Activated T-helper 2 cell treated with anti-CD3 and anti-CD28 coated beads, Interferon-gamma antibody, Interleukin-2, Interleukin-4, amounts not matched to agents 10 μg/mL and 5 μg/mL and 100 μg/mL, durations not matched to agents 14 hours and 24 hours and 36 hours (primary cell): ENCODE measurements around the gene FUZ. TPM values are rescaled to one million over a fixed set of nuclear protein-coding genes. Genes with fewer than 3 reads are reported as not detected.

ENCODE experiments used
- DNase-seq: peaks from one replicate; pipeline ENCODE4 v3.0.0; 2021; ENCODE audit warnings: low spot score
- H3K27ac Mint-ChIP-seq: one replicate; pipeline ENCODE4 v1.8.0; 2021; ENCODE audit warnings: mixed read lengths
- H3K27me3 Mint-ChIP-seq: one replicate; pipeline ENCODE4 v1.8.0; 2021; ENCODE audit warnings: low read depth, mixed read lengths
- H3K36me3 Mint-ChIP-seq: one replicate; pipeline ENCODE4 v1.8.0; 2021; ENCODE audit warnings: low read depth, mixed read lengths
- H3K4me1 Mint-ChIP-seq: one replicate; pipeline ENCODE4 v1.8.0; 2021; ENCODE audit warnings: low read depth, mixed read lengths
- H3K4me3 Mint-ChIP-seq: one replicate; pipeline ENCODE4 v1.8.0; 2021; ENCODE audit warnings: low read depth, mild to moderate bottlenecking, moderate library complexity, mixed read lengths
- H3K9me3 Mint-ChIP-seq: one replicate; pipeline ENCODE4 v1.8.0; 2021; ENCODE audit warnings: mixed read lengths
- intact Hi-C: fragments of 100-400 bp; cut with micrococcal nuclease; formaldehyde crosslinking; loops from one replicate; pipeline ENCODE4 v1.15.1; 2023
- total RNA-seq: library from RNA; stranded (reverse); gene quantifications from 2 replicates; pipeline ENCODE4 v1.2.3, GENCODE V29; 2022

FUZ gene
- total RNA-seq, 1 donor from 2014 or later: 13.6 TPM

DNA sequence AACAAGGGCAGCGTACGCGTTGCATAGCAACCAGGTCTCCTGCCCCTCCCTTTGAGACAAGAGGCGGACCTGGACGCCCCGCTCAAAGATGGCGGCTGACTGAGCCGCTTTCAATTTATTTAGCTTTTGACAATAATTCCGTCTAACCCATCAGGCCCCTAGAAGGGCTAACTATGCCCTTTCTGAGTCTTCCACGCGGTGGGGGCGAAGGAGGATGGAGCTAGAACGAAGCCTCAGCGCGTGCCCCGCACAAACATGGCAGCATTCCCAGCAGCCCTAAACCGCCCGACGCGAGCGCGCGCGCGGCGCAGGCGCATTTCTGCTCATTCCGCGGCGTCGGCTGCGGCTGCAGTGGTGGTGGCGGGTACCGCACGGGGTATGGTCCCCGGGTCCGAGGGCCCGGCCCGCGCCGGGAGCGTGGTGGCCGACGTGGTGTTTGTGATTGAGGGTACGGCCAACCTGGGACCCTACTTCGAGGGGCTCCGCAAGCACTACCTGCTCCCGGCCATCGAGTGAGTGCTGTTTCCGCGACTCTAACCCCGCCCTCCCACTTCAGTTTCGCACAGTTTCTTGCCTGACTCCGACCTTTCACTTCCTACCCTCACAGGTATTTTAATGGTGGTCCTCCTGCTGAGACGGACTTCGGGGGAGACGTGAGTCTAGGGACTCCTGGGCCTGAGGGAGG is 5.0 kb upstream of the FUZ start, which contains the start of gene MED25:
TSS of gene MED25 (plus strand) at position 326 of the 685 bp plus-strand sequence. CDS start at position 379, 53 bp downstream.
- intact Hi-C loops: loop anchor here (10.0 kb wide), 1 partner anchor 153 kb away; the partner anchor contains the start of genes BCL2L12 and IRF3
- peaks cover 12% of the 10 kb centered on the region for H3K4me1 Mint-ChIP-seq
- no peaks in the 10 kb centered on the region for H3K27me3 Mint-ChIP-seq
- no peaks in the 10 kb centered on the region for H3K9me3 Mint-ChIP-seq
- H3K36me3 Mint-ChIP-seq: peaks cover 11% of the 10 kb centered on the region
- DNase-seq: peak; percentile 89
- peak within 1 kb of the TSS; percentile 93 for H3K27ac Mint-ChIP-seq
- peak within 1 kb of the TSS; percentile 93 for H3K4me3 Mint-ChIP-seq

GRCh38 chr19:49816590-49816989 is 3.5 kb upstream of the FUZ start:
- no peak overlapping the region for H3K27ac Mint-ChIP-seq
- H3K27me3 Mint-ChIP-seq: no peaks in the 10 kb centered on the region
- intact Hi-C loops: loop anchor here (10.0 kb wide), 1 partner anchor 152 kb away; the partner anchor contains the start of genes BCL2L12 and IRF3
- peaks cover 23% of the 10 kb centered on the region for H3K4me1 Mint-ChIP-seq
- H3K4me3 Mint-ChIP-seq: no peak overlapping the region
- no peak for DNase-seq
- H3K36me3 Mint-ChIP-seq: peaks cover 9% of the 10 kb centered on the region
- H3K9me3 Mint-ChIP-seq: no peaks in the 10 kb centered on the region

GRCh38 chr19:49814010-49814409 is 918 bp upstream of the FUZ start:
- Mint-ChIP-seq H3K27me3 (no peaks in the 10 kb centered on the region), H3K4me1 (peaks cover 22% of the 10 kb centered on the region), H3K27ac (no peak overlapping the region), H3K9me3 (no peaks in the 10 kb centered on the region), H3K36me3 (no peaks in the 10 kb centered on the region), H3K4me3 (peak overlapping the region; percentile 59)
- DNase-seq: no peak
- intact Hi-C loops: loop anchor here (5.0 to 10.0 kb wide), 2 partner anchors 149 to 222 kb away; partner anchors contain the start of genes BCL2L12, IRF3 and PRR12

GRCh38 chr19:49812452-49812996 is 568 bp downstream of the FUZ start:
- Mint-ChIP-seq H3K27me3 (no peaks in the 10 kb centered on the region), H3K4me3 (peak overlapping the region; percentile 88), H3K4me1 (peaks cover 27% of the 10 kb centered on the region), H3K9me3 (no peaks in the 10 kb centered on the region), H3K27ac (peak overlapping the region; percentile 94), H3K36me3 (peaks cover 3% of the 10 kb centered on the region)
- intact Hi-C loops: loop anchor here (2.0 to 10.0 kb wide), 4 partner anchors 46 to 220 kb away; partner anchors contain the start of genes AKT1S1, AP2A1, BCL2L12 and IRF3
- DNase-seq: no peak

DNA sequence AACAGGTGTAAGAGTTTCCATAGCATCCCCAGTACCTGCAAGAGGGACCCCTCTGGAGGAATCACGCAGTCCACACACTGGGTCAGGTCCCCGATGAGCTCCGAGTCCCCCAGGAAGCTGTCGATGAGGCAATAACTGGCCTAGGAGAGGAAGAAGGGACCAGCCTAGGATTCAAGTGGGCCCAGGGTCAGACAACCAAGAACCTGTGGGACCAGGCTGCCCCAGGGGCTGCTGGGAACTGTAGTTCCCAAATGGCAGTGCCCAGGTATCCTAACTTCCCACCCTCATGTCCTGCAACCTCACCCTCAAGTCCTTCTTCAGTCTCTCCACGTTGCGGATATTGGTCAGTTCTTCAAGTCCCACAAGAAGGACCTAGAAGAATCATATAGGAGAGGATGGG is 1.8 kb downstream of the FUZ start:
- no peaks in the 10 kb centered on the region for H3K9me3 Mint-ChIP-seq
- no peak for DNase-seq
- H3K27ac Mint-ChIP-seq: no peak overlapping the region
- no peak overlapping the region for H3K4me3 Mint-ChIP-seq
- no peaks in the 10 kb centered on the region for H3K27me3 Mint-ChIP-seq
- H3K4me1 Mint-ChIP-seq: peaks cover 24% of the 10 kb centered on the region
- peaks cover 5% of the 10 kb centered on the region for H3K36me3 Mint-ChIP-seq
- intact Hi-C loops: loop anchor here (5.0 to 10.0 kb wide), 2 partner anchors 147 to 219 kb away; partner anchors contain the start of genes BCL2L12, IRF3 and PRR12

DNA sequence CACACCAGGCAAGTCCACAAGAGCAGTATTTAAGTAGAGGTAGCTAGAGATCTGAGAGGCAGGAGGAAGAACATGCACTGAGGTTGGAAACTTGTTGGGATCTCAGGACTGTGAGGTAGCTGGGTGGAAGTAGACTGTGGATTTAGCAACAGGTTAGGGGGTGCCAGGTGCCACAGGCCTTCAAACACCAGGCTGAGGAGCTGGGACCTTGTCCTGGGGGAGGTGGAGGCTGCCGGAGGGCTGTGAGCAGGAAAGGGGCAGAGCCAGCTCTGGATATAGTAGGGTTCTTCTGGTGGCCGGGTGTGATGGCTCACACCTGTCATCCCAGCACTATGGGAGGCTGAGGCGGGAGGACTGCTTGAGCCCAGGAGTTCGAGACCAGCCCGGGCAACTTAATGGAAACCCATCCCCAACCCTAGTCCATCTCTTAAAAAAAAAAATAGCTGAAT is 3.1 kb downstream of the FUZ start:
- no peaks in the 10 kb centered on the region for H3K9me3 Mint-ChIP-seq
- H3K4me3 Mint-ChIP-seq: peak overlapping the region; percentile 89
- peaks cover 24% of the 10 kb centered on the region for H3K4me1 Mint-ChIP-seq
- intact Hi-C loops: loop anchor here (5.0 to 10.0 kb wide), 2 partner anchors 145 to 218 kb away; partner anchors contain the start of genes BCL2L12, IRF3 and PRR12
- H3K36me3 Mint-ChIP-seq: peaks cover 9% of the 10 kb centered on the region
- H3K27ac Mint-ChIP-seq: no peak overlapping the region
- DNase-seq: no peak
- H3K27me3 Mint-ChIP-seq: no peaks in the 10 kb centered on the region

GRCh38 chr19:49809160-49809940 is 3.7 kb downstream of the FUZ start:
- H3K36me3 Mint-ChIP-seq: peaks cover 9% of the 10 kb centered on the region

DNA sequence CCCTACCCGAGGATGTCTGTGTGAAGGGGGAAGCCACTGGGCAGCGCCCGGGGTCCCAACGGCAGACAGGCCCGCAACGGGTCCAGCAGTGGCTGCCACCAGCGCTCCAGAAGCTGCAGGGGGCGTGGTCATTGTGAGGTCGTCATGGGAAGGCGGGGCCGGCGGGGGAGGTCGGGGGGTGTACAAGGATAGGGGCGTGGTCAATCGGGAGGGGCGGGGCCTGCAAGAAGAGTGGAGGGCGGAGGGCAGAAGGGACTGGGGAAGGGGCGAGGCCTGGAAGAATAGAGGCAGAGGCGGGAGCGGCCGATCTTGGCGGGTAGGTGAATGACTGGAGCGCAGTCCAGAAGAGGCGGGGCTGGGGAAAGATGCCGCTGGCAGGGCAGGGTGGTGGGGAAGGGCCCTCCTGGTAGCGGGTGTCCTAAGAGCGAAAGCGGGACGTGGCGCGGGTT is 4.4 kb downstream of the FUZ start:
- intact Hi-C loops: no loop called here
- peaks cover 24% of the 10 kb centered on the region for H3K4me1 Mint-ChIP-seq
- peak; percentile 76 for DNase-seq
- peaks cover 10% of the 10 kb centered on the region for H3K36me3 Mint-ChIP-seq
- H3K9me3 Mint-ChIP-seq: no peaks in the 10 kb centered on the region
- peak overlapping the region; percentile 78 for H3K27ac Mint-ChIP-seq
- no peaks in the 10 kb centered on the region for H3K27me3 Mint-ChIP-seq
- H3K4me3 Mint-ChIP-seq: peak overlapping the region; percentile 89

More at GRCh38 chr19:49809160-49809940, 3.7 kb downstream of the FUZ start:
- no peaks in the 10 kb centered on the region for H3K27me3 Mint-ChIP-seq
- peak overlapping the region; percentile 89 for H3K4me3 Mint-ChIP-seq
- peak; percentile 29 for DNase-seq
- intact Hi-C loops: no loop called here
- H3K4me1 Mint-ChIP-seq: peaks cover 24% of the 10 kb centered on the region
- H3K9me3 Mint-ChIP-seq: no peaks in the 10 kb centered on the region
- peak overlapping the region; percentile 78 for H3K27ac Mint-ChIP-seq

GRCh38 chr19:49807904-49808675 is 5.0 kb downstream of the FUZ start:
- DNase-seq: no peak
- peak overlapping the region; percentile 78 for H3K27ac Mint-ChIP-seq
- peaks cover 16% of the 10 kb centered on the region for H3K36me3 Mint-ChIP-seq
- peaks cover 21% of the 10 kb centered on the region for H3K4me1 Mint-ChIP-seq
- intact Hi-C loops: no loop called here
- no peaks in the 10 kb centered on the region for H3K27me3 Mint-ChIP-seq
- peak overlapping the region; percentile 49 for H3K4me3 Mint-ChIP-seq
- no peaks in the 10 kb centered on the region for H3K9me3 Mint-ChIP-seq

GRCh38 chr19:49807058-49807903 is 5.8 kb downstream of the FUZ start:
- Mint-ChIP-seq H3K27ac (no peak overlapping the region), H3K4me3 (no peak overlapping the region), H3K27me3 (no peaks in the 10 kb centered on the region), H3K36me3 (peaks cover 22% of the 10 kb centered on the region), H3K4me1 (peaks cover 15% of the 10 kb centered on the region), H3K9me3 (no peaks in the 10 kb centered on the region)
- DNase-seq: no peak
- intact Hi-C loops: no loop called here

- no peak for DNase-seq
- Mint-ChIP-seq H3K4me3 (no peak overlapping the region), H3K4me1 (peaks cover 10% of the 10 kb centered on the region), H3K36me3 (peaks cover 24% of the 10 kb centered on the region), H3K27ac (no peak overlapping the region), H3K27me3 (no peaks in the 10 kb centered on the region), H3K9me3 (no peaks in the 10 kb centered on the region)
- intact Hi-C loops: no loop called here
Observed at GRCh38 chr19:49806620-49806959, 6.5 kb downstream of the FUZ start.
